Activated naive CD8-positive, alpha-beta T cell treated with anti-CD3 and anti-CD28 coated beads, Interleukin-2, amount 50 U/mL, for 24 hours (primary cell): ENCODE results near the gene ANKS3.
A peak's percentile ranks its signal among the peaks of the same experiment; 100 is the strongest.

ENCODE experiments used
- ATAC-seq: fragments of 150-1000 bp; cut with Tn5 transposase; one replicate; pipeline ENCODE4 v1.10.0; 2021
- DNase-seq: peaks from one replicate; pipeline ENCODE4 v3.0.0; 2021
- H3K27ac Mint-ChIP-seq: one replicate; pipeline ENCODE4 v1.8.0; 2021; ENCODE audit warnings: mild to moderate bottlenecking, mixed read lengths
- H3K27me3 Mint-ChIP-seq: one replicate; pipeline ENCODE4 v1.8.0; 2021; ENCODE audit warnings: mixed read lengths
- H3K36me3 Mint-ChIP-seq: one replicate; pipeline ENCODE4 v1.8.0; 2021; ENCODE audit warnings: low read depth, mixed read lengths
- H3K4me1 Mint-ChIP-seq: one replicate; pipeline ENCODE4 v1.8.0; 2021; ENCODE audit warnings: mixed read lengths
- H3K4me3 Mint-ChIP-seq: one replicate; pipeline ENCODE4 v1.8.0; 2021; ENCODE audit warnings: mild to moderate bottlenecking, moderate library complexity, mixed read lengths
- H3K9me3 Mint-ChIP-seq: one replicate; pipeline ENCODE4 v1.8.0; 2021; ENCODE audit warnings: mixed read lengths

The ANKS3 gene

DNA sequence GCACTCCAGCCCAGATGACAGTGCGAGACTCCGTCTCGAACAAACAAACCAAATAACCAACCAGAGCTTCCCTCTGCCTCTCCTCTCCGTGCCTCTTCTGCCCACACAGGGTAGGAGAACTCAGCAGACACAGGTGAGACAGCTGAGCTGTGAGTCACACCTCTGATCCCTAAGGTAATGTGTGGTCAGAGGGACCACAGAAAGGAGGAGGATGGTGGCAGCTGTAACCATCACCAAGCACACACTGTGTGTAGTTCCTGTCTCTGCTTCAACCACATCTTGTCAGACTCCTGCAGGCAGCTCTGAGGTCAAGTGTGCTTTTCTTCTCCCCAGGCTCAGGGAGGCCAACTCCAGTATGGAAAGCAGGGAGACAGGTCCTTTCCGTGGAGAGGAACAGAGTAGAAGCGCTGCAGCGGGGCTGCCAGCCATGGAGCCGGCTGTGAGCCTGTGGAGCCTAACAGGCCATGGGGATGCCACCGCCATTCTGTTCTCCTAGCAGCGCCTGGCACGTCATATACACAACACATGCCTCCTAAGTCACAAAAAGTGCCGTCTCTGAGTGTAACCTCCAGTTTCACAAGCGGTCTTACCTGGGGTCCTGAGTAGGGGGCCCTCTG is 33.6 kb downstream of the ANKS3 start:
- no peak for DNase-seq
- Mint-ChIP-seq H3K27ac (no peak overlapping the region), H3K4me3 (no peak overlapping the region), H3K4me1 (peaks cover 13% of the 10 kb centered on the region), H3K36me3 (peaks cover 11% of the 10 kb centered on the region), H3K27me3 (no peaks in the 10 kb centered on the region), H3K9me3 (no peaks in the 10 kb centered on the region)
- peak; percentile 83 for ATAC-seq

DNA sequence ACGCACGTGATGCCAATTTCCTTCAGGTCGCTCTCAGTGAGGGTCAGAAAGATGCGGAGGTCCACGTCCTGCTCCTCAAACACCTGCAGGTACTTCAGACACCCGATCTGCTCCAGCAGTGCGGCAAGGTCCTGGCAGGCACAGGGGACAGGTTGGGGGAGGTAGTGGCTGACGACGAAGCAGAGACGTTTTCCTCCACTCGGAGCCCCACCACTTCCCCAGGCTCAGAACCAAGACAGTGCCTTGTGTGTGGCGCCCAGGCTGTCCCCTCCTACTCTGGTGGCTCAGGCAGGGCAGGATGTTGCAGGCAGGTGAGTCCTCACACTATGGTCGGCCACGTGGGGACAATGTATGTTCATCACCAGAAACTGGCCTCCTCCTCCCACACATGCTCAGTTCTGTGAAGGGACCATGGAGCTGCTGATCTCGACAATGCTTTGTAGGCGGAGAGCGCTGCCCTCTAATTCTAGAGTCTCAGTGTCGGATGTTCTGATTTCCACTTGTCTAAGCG is 35.0 kb downstream of the ANKS3 start:
- H3K27me3 Mint-ChIP-seq, result no peaks in the 10 kb centered on the region
- peaks cover 18% of the 10 kb centered on the region for H3K4me1 Mint-ChIP-seq
- H3K27ac Mint-ChIP-seq, result no peak overlapping the region
- DNase-seq (no peak), ATAC-seq (no peak)
- no peak overlapping the region for H3K4me3 Mint-ChIP-seq
- H3K36me3 Mint-ChIP-seq, result peaks cover 9% of the 10 kb centered on the region
- no peaks in the 10 kb centered on the region for H3K9me3 Mint-ChIP-seq

DNA sequence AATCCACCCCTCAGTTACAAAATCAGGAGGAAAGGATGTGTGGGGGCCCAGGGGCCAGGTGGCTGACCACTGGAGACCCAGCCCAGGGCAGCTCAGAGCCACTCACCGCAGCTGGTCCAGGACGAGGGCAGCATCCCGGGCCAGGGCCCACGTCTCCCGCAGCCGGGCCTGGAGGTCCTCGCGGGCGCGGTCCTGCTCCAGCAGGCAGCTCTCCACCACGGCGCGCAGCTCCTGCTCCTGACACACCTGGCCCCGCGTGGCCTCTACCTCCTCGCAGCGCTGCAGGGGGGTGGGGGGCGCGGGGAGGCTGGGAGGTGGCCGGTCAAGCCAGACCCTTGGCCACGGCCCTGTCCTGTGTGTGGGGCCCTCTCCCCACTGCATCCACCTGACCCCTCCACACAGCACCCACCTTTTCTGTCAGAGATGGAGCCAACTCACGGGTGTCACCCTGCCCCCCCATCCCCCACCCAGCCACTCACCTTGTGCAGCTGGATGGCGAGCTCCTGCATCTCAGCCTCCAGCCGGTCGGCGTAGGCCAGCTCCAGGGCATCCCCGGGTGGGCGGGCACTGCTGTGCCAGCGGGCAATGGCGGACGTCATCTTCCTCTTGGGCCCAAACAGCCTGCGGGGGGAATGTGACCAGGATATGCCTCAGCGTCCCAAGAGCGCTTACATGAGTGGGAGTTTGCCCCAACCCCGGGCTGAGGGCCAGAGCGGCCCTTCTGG is 35.6 kb downstream of the ANKS3 start:
- Mint-ChIP-seq H3K4me1 (peaks cover 18% of the 10 kb centered on the region), H3K36me3 (peaks cover 9% of the 10 kb centered on the region), H3K4me3 (no peak overlapping the region), H3K9me3 (no peaks in the 10 kb centered on the region), H3K27me3 (no peaks in the 10 kb centered on the region), H3K27ac (no peak overlapping the region)
- DNase-seq, result no peak
- no peak for ATAC-seq

DNA sequence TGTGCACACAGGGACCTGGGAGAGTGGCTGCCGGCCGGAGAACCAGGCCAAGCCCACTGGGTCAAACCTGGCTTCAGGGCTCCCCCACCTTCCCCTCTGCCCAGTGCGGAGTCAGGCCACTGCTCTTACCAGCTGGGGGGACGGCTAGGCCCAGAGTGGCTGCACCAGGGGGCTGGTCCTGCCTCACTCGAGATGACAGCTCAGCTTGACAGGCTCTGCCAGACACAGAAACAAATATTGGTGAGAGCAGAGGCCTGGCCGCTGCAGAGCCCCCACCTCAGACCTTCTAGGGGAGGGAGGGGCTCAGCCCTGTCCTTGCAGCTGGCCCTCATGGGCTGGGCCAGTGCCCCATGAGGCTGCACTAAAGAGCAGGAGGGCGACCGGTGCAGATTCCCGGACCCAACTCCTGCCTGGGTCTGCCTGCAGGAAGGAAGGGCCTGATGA is 36.2 kb downstream of the ANKS3 start:
- Mint-ChIP-seq H3K4me1 (peaks cover 20% of the 10 kb centered on the region), H3K36me3 (peaks cover 9% of the 10 kb centered on the region), H3K9me3 (no peaks in the 10 kb centered on the region), H3K4me3 (no peak overlapping the region), H3K27me3 (no peaks in the 10 kb centered on the region), H3K27ac (no peak overlapping the region)
- ATAC-seq (no peak), DNase-seq (no peak)

- peaks cover 7% of the 10 kb centered on the region for H3K36me3 Mint-ChIP-seq
- no peaks in the 10 kb centered on the region for H3K27me3 Mint-ChIP-seq
- H3K4me3 Mint-ChIP-seq, result no peak overlapping the region
Measured at GRCh38 chr16:4696905-4697847, 36.9 kb downstream of the ANKS3 start.

DNA sequence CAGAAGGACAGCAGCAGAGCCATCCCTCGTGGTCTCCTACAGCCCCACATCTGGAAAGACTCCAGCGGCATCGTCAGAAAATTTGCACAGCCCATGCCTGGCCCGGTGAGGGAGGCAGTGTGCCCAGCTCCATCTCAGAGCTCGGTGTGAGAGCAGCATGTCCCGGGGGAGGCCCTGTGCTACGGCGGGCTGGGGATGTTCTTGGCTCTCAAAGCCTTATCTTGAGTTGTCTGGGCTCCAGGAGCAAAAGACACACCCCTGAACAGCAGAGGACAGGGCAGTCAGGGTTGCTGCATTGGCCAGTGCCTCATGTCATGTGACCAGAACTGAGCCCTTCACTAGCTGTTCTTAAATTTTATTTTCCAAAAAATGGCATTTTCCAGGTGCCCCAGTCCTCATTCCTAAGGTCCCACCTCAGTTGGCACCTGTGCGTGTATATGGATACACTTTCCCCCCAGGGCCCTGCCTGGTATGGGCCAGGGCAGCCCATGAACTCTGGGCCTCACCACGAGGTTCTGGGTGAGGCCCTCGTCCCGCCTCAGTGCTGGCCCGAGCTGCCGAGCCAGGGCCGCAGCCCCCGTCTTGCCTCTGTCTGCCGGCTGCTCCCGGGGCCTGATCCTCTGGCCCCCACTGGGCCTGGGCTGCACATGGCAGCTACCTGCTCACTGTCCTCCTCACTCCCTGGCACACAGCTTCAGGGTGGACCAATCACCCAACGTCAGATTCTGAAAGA is 37.7 kb downstream of the ANKS3 start:
- H3K4me1 Mint-ChIP-seq, result peaks cover 27% of the 10 kb centered on the region
- H3K4me3 Mint-ChIP-seq, result no peak overlapping the region
- H3K9me3 Mint-ChIP-seq, result no peaks in the 10 kb centered on the region
- no peak overlapping the region for H3K27ac Mint-ChIP-seq
- DNase-seq (no peak), ATAC-seq (no peak)
- H3K36me3 Mint-ChIP-seq, result peaks cover 7% of the 10 kb centered on the region
- H3K27me3 Mint-ChIP-seq, result no peaks in the 10 kb centered on the region

More at GRCh38 chr16:4696905-4697847, 36.9 kb downstream of the ANKS3 start:
- Mint-ChIP-seq H3K9me3 (no peaks in the 10 kb centered on the region), H3K4me1 (peaks cover 25% of the 10 kb centered on the region), H3K27ac (no peak overlapping the region)
- DNase-seq (no peak), ATAC-seq (no peak)

DNA sequence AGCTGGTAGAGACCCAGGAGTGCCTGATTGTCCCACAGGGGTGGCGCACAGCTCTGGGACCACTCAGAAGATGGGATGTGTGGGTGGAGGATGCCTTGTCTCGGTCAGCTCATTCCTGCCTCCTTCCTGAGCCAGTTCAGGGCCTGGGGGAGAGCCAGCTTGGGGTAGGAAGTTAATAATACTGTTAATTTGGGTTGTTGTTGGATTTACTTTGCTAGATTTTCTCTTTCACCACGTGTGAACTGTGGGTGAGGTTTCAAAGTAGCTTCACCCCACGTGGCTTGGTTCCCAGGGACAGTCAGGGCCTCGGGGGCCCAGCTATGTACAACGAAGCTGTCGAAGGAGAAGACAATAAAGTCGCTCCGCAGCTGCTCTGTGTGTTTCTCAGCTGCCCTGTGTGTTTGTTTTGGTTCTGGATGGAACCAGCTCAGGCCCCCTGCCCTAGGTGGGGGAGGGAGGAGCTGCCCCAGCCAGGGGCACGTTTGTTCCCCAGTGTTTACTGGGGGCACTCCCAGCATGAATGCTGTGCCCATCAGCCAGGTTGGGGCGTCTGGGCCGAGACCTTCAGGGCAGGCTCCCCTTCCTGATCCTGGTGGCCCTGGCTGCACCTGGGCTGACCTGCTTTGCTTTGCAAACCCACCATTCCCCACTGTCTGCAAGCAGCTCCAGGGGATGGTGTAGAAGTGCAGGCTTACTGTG is 38.4 kb downstream of the ANKS3 start:
- H3K4me3 Mint-ChIP-seq, result peak overlapping the region; percentile 78
- H3K27ac Mint-ChIP-seq, result no peak overlapping the region
- H3K4me1 Mint-ChIP-seq, result peaks cover 25% of the 10 kb centered on the region
- no peaks in the 10 kb centered on the region for H3K9me3 Mint-ChIP-seq
- H3K36me3 Mint-ChIP-seq, result peaks cover 7% of the 10 kb centered on the region
- ATAC-seq (no peak), DNase-seq (no peak)
- no peaks in the 10 kb centered on the region for H3K27me3 Mint-ChIP-seq

GRCh38 chr16:4694642-4695451 is 39.2 kb downstream of the ANKS3 start:
- Mint-ChIP-seq H3K4me1 (peaks cover 19% of the 10 kb centered on the region), H3K4me3 (peak overlapping the region; percentile 78), H3K36me3 (peaks cover 7% of the 10 kb centered on the region), H3K9me3 (no peaks in the 10 kb centered on the region), H3K27ac (no peak overlapping the region), H3K27me3 (no peaks in the 10 kb centered on the region)
- ATAC-seq (no peak), DNase-seq (no peak)

DNA sequence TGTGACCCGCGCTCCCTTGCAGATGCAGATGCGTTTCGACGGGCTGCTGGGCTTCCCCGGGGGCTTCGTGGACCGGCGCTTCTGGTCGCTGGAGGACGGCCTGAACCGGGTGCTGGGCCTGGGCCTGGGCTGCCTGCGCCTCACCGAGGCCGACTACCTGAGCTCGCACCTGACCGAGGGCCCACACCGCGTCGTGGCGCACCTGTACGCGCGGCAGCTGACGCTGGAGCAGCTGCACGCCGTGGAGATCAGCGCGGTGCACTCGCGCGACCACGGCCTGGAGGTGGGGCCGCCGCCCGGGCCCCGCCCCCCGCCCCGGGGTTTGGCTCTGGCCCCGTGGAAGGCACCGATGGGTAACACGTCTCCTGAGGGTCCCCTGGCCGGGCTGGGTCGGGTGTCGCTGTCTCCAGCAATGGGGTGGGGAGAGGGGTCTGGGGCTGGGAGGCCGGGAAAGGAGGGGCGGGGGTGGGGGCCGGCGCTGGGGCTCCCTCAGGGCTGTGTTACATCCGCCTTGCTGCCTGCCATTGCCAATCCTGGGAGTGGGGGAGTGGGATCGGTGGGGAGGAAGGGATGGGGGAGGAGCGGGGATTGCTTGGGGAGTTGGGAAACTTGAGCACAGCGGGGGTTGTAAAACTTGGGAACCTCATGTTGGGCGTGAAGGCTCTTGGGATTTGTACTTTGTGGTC is 40.0 kb downstream of the ANKS3 start:
- Mint-ChIP-seq H3K27ac (no peak overlapping the region), H3K36me3 (no peaks in the 10 kb centered on the region), H3K9me3 (no peaks in the 10 kb centered on the region), H3K4me3 (peak overlapping the region; percentile 78), H3K27me3 (no peaks in the 10 kb centered on the region), H3K4me1 (peaks cover 17% of the 10 kb centered on the region)
- DNase-seq (peak; percentile 47), ATAC-seq (peak; percentile 3)

- H3K9me3 Mint-ChIP-seq, result no peaks in the 10 kb centered on the region
- no peaks in the 10 kb centered on the region for H3K27me3 Mint-ChIP-seq
- peak; percentile 98 for DNase-seq
- peaks cover 17% of the 10 kb centered on the region for H3K4me1 Mint-ChIP-seq
- peak within 1 kb of the TSS; percentile 74 for H3K27ac Mint-ChIP-seq
- ATAC-seq, result peak; percentile 95
- H3K36me3 Mint-ChIP-seq, result no peaks in the 10 kb centered on the region
- peak within 1 kb of the TSS; percentile 78 for H3K4me3 Mint-ChIP-seq
Measured at GRCh38 chr16:4693296-4693955, 40.6 kb downstream of the ANKS3 start, which contains the start of gene NUDT16L1. TSS of gene NUDT16L1 (plus strand) at chr16:4693562. CDS start at chr16:4693727, 165 bp downstream.

- Mint-ChIP-seq H3K4me1 (peaks cover 17% of the 10 kb centered on the region), H3K4me3 (peak overlapping the region; percentile 78), H3K27ac (peak overlapping the region; percentile 74), H3K9me3 (no peaks in the 10 kb centered on the region), H3K36me3 (no peaks in the 10 kb centered on the region), H3K27me3 (no peaks in the 10 kb centered on the region)
- no peak for DNase-seq
- peak; percentile 8 for ATAC-seq
Measured at GRCh38 chr16:4692460-4693295, 41.4 kb downstream of the ANKS3 start.
